Measurements from ENCODE around the gene HCN4. TPM values are rescaled to one million over a fixed set of nuclear protein-coding genes. Genes with fewer than 3 reads are reported as not detected.
A peak's percentile ranks its signal among the peaks of the same experiment; 100 is the strongest.

HCN4 gene
- total RNA-seq, 1 experiment from 2014 or later: 0.09 TPM

GRCh38 chr15:73344056-73344455, 24.7 kb downstream of the HCN4 start:
- CTCF ChIA-PET: no interaction called here
- intact Hi-C loops (cut with micrococcal nuclease; ENCODE audit: unreplicated experiment): no loop called here
- Histone ChIP-seq H3K4me1 (ENCODE audit: insufficient read depth, low read length, poor library complexity, severe bottlenecking) (no peaks in the 10 kb centered on the region), H3K9me3 (ENCODE audit: low read depth, low read length, poor library complexity, severe bottlenecking) (no peaks in the 10 kb centered on the region), H3K27me3 (replicated peaks; ENCODE audit: insufficient read depth, low read depth, low read length, poor library complexity) (peaks cover 3% of the 10 kb centered on the region), H3K27ac (ENCODE audit: low read depth, low read length, poor library complexity, severe bottlenecking) (no peak overlapping the region), H3K36me3 (ENCODE audit: insufficient read depth, low read length, poor library complexity, severe bottlenecking) (no peaks in the 10 kb centered on the region), H3K4me3 (ENCODE audit: low read depth, low read length, poor library complexity, severe bottlenecking) (no peak overlapping the region)
- TF ChIP-seq EZH2 (IDR thresholded peaks at IDR 0.05; ENCODE audit: borderline replicate concordance, low read depth, low read length, poor library complexity, severe bottlenecking) (no peak), CTCF (conservative IDR thresholded peaks at IDR 0.05; ENCODE audit: low read depth, low read length) (no peak)
- no TSS peak for BruUV-seq (replicated peaks)
- POLR2A ChIA-PET (ENCODE audit: low non-redundant PET): no interaction called here
- DNase-seq (ENCODE audit: low spot score): no peak

- peak; percentile 31 for DNase-seq (ENCODE audit: low spot score)
- H3K4me1 ChIP-seq (ENCODE audit: insufficient read depth, low read length, poor library complexity, severe bottlenecking): no peaks in the 10 kb centered on the region
- no peaks in the 10 kb centered on the region for H3K9me3 ChIP-seq (ENCODE audit: low read depth, low read length, poor library complexity, severe bottlenecking)
- ChIA-PET CTCF (no interaction called here), POLR2A (ENCODE audit: low non-redundant PET) (no interaction called here)
- no peak overlapping the region for H3K4me3 ChIP-seq (ENCODE audit: low read depth, low read length, poor library complexity, severe bottlenecking)
- intact Hi-C loops (cut with micrococcal nuclease; ENCODE audit: unreplicated experiment): no loop called here
- no TSS peak for BruUV-seq (replicated peaks)
- no peak overlapping the region for H3K27ac ChIP-seq (ENCODE audit: low read depth, low read length, poor library complexity, severe bottlenecking)
- TF ChIP-seq EZH2 (IDR thresholded peaks at IDR 0.05; ENCODE audit: borderline replicate concordance, low read depth, low read length, poor library complexity, severe bottlenecking) (no peak), CTCF (conservative IDR thresholded peaks at IDR 0.05; ENCODE audit: low read depth, low read length) (no peak)
- H3K27me3 ChIP-seq (replicated peaks; ENCODE audit: insufficient read depth, low read depth, low read length, poor library complexity): peaks cover 3% of the 10 kb centered on the region
- no peaks in the 10 kb centered on the region for H3K36me3 ChIP-seq (ENCODE audit: insufficient read depth, low read length, poor library complexity, severe bottlenecking)
Measured at GRCh38 chr15:73341886-73342600, 26.7 kb downstream of the HCN4 start.

DNA sequence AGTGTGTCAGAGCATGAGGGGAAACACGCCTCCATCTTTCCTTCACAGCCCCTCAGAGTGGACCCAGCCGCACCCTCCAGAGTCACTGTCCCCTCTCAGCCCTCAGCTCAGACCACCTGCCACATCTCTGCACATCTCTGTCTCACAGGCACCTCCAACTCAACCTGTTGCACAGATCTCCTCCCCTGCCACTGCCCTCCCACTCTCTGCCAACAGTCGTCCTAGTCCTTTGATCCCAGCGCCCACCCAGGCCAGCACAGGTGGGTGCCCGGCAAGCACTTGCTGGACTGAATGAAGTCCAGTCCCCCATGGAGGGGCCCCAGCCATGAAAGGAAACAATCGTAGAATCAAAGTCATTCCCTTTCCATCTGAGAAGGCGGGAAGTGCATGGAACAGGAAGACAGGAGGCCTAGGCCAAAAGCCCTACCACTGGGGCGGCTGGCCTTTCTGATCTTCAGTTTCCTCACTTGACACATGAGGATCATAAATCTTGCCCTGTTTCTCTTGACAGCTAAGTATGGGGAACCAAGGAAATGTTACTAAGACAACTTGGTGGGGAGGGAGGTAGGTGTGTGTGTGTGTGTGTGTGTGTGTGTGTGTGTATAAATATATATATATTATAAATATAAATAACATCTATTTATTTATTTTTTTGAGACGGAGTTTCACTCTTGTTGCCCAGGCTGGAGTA, 28.1 kb downstream of the HCN4 start:
- BruUV-seq (replicated peaks): no TSS peak
- Histone ChIP-seq H3K4me3 (ENCODE audit: low read depth, low read length, poor library complexity, severe bottlenecking) (no peak overlapping the region), H3K27me3 (replicated peaks; ENCODE audit: insufficient read depth, low read depth, low read length, poor library complexity) (peaks cover 3% of the 10 kb centered on the region), H3K36me3 (ENCODE audit: insufficient read depth, low read length, poor library complexity, severe bottlenecking) (no peaks in the 10 kb centered on the region), H3K27ac (ENCODE audit: low read depth, low read length, poor library complexity, severe bottlenecking) (no peak overlapping the region), H3K9me3 (ENCODE audit: low read depth, low read length, poor library complexity, severe bottlenecking) (no peaks in the 10 kb centered on the region), H3K4me1 (ENCODE audit: insufficient read depth, low read length, poor library complexity, severe bottlenecking) (no peaks in the 10 kb centered on the region)
- POLR2A ChIA-PET (ENCODE audit: low non-redundant PET): no interaction called here
- CTCF ChIA-PET: no interaction called here
- TF ChIP-seq EZH2 (IDR thresholded peaks at IDR 0.05; ENCODE audit: borderline replicate concordance, low read depth, low read length, poor library complexity, severe bottlenecking): no peak
- intact Hi-C loops (cut with micrococcal nuclease; ENCODE audit: unreplicated experiment): no loop called here
- no peak for DNase-seq (ENCODE audit: low spot score)

Data from A673 (cell line).